Natural killer cell (primary cell): ENCODE measurements around the gene TRPV2. TPM values are rescaled to one million over a fixed set of nuclear protein-coding genes. Genes with fewer than 3 reads are reported as not detected.

ENCODE experiments used
- ATAC-seq, 3 donors: fragments of 150-1000 bp in 2 of 3; fragments of 200-7000 bp in 1 of 3; cut with Tn5 transposase; 1 replicate in 1 of 3; 2 replicates in 2 of 3; pipeline ENCODE4 v1.10.0; 2021; ENCODE audit warnings: mild to moderate bottlenecking in 2 of 3, moderate library complexity in 2 of 3
- DNase-seq, 2 donors: peaks; one replicate each; pipeline versions ENCODE4 v3.0.0 to v3.0.0-alpha.2; 2013 to 2021; ENCODE audit warnings: mixed read lengths in 1 of 2
- H3K27ac ChIP-seq: one replicate; pipeline ENCODE4 v1.5.1; 2013; ENCODE audit warnings: mild to moderate bottlenecking, low read length
- H3K27me3 ChIP-seq: one replicate; pipeline ENCODE4 v1.6.1; 2013; ENCODE audit warnings: low read length; ENCODE audit not compliant: control insufficient read depth, insufficient read depth
- H3K36me3 ChIP-seq: one replicate; pipeline ENCODE4 v1.6.1; 2013; ENCODE audit warnings: low read length; ENCODE audit not compliant: control insufficient read depth, insufficient read depth
- H3K4me1 ChIP-seq: one replicate; pipeline ENCODE4 v1.6.1; 2013; ENCODE audit warnings: low read length; ENCODE audit not compliant: control insufficient read depth, insufficient read depth
- H3K4me3 ChIP-seq: one replicate; pipeline ENCODE4 v1.5.1; 2013; ENCODE audit warnings: low read length
- H3K9me3 ChIP-seq: one replicate; pipeline ENCODE4 v1.6.1; 2013; ENCODE audit warnings: low read length; ENCODE audit not compliant: control insufficient read depth, insufficient read depth
- H3K27ac Mint-ChIP-seq, 2 donors: one replicate each; pipeline ENCODE4 v1.8.0; 2022; ENCODE audit warnings: mild to moderate bottlenecking in 2 of 2, mixed read lengths in 2 of 2, moderate library complexity in 1 of 2
- H3K27me3 Mint-ChIP-seq, 2 donors: one replicate each; pipeline ENCODE4 v1.8.0; 2022; ENCODE audit warnings: low read depth in 2 of 2, mixed read lengths in 2 of 2
- H3K36me3 Mint-ChIP-seq: one replicate; pipeline ENCODE4 v1.8.0; 2022; ENCODE audit warnings: mixed read lengths
- H3K4me1 Mint-ChIP-seq, 2 donors: one replicate each; pipeline ENCODE4 v1.8.0; 2022; ENCODE audit warnings: mixed read lengths in 2 of 2
- H3K4me3 Mint-ChIP-seq: one replicate; pipeline ENCODE4 v1.8.0; 2022; ENCODE audit warnings: mild to moderate bottlenecking, moderate library complexity, mixed read lengths
- H3K9me3 Mint-ChIP-seq, 2 donors: one replicate each; pipeline ENCODE4 v1.8.0; 2022; ENCODE audit warnings: mixed read lengths in 2 of 2
- WGBS: methylation state at CpG from one replicate; pipeline ENCODE4 v1.1.7; 2013; ENCODE audit warnings: missing lambda C conversion rate; ENCODE audit not compliant: insufficient coverage; 5-methylcytosine and 5-hydroxymethylcytosine counted together
- intact Hi-C: fragments of 100-400 bp; cut with micrococcal nuclease; formaldehyde crosslinking; loops from one replicate; pipeline ENCODE4 v1.14.2; 2022
- total RNA-seq, 4 donors: library from RNA; stranded (reverse); fragments of 120-200 nt in 1 of 4; gene quantifications; one replicate each; pipeline versions ENCODE4 v1.2.3 to v1.2.4, GENCODE V29; 2013 to 2022
- TF ChIP-seq, protein P1 (sequence below): fragments of 200-600 bp; IDR thresholded peaks from one replicate; pipeline ENCODE4 v1.8.0; 2022; ENCODE audit warnings: antibody characterized with exemption

TRPV2 gene
- total RNA-seq, 3 donors from 2014 or later (not counting 1 experiment from before 2014, with no cell fraction given) = 138 to 163 (median 147) TPM

DNA sequence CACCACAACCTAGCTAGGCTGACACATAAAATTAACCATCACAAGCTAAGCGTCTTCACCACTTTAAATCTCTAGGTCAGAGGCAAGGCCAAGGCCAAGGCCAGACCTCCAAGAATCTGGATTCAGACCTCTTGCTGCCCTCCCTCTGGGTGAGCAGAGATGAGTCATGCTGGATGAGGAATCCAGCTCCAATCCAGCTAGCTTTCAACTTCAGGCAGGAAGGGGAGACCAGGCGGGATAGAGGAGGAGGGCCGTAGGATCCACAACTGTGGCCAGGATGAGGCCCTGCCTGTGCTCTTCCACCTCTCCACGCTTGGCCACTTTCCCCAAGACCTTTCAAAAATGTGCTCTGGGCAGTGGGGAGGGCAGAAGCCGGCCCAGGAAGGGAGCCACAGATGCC lies 61.9 kb downstream of the TRPV2 start:
- Histone ChIP-seq H3K9me3 (no peaks in the 10 kb centered on the region), H3K27ac (no peak overlapping the region), H3K4me1 (no peaks in the 10 kb centered on the region), H3K36me3 (no peaks in the 10 kb centered on the region), H3K4me3 (no peak overlapping the region), H3K27me3 (no peaks in the 10 kb centered on the region)
- intact Hi-C loops = no loop called here
- no peak for DNase-seq
- no peak for ATAC-seq
- Mint-ChIP-seq H3K4me3 (no peak overlapping the region), H3K36me3 (no peaks in the 10 kb centered on the region), H3K9me3 (no peaks in the 10 kb centered on the region), H3K27me3 (no peaks in the 10 kb centered on the region), H3K4me1 (peaks cover 0 to 1% of the 10 kb centered on the region in 2 donors), H3K27ac (no peak overlapping the region)
- 91% methylated on average over 5 of the region's 5 CpGs for WGBS
- TF ChIP-seq, protein P1, sequence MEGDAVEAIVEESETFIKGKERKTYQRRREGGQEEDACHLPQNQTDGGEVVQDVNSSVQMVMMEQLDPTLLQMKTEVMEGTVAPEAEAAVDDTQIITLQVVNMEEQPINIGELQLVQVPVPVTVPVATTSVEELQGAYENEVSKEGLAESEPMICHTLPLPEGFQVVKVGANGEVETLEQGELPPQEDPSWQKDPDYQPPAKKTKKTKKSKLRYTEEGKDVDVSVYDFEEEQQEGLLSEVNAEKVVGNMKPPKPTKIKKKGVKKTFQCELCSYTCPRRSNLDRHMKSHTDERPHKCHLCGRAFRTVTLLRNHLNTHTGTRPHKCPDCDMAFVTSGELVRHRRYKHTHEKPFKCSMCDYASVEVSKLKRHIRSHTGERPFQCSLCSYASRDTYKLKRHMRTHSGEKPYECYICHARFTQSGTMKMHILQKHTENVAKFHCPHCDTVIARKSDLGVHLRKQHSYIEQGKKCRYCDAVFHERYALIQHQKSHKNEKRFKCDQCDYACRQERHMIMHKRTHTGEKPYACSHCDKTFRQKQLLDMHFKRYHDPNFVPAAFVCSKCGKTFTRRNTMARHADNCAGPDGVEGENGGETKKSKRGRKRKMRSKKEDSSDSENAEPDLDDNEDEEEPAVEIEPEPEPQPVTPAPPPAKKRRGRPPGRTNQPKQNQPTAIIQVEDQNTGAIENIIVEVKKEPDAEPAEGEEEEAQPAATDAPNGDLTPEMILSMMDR = no peak

DNA sequence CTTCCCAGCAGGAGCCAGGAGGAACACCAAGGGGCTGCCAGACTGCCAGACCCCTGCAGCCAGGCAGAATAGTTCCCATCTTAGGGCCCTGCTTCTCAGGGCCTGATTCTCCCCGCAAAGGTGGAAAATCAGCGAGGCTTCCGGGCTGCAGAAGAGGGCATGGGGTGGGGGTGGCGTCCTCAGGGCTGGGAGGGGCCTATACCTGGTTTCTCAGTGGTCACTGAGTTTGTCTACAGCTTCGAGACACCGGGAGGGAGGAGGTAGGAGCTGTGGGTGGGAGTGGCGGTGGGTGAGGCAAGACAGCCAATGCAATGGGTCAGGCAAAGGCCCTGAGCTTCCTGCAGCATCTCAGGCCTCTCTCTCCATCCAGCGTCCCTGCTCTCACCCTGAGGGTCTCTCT lies 62.3 kb downstream of the TRPV2 start:
- WGBS = 93% methylated on average over 8 of the region's 8 CpGs
- Mint-ChIP-seq H3K4me3 (no peak overlapping the region), H3K4me1 (no peaks in the 10 kb centered on the region), H3K36me3 (no peaks in the 10 kb centered on the region), H3K27me3 (no peaks in the 10 kb centered on the region), H3K9me3 (no peaks in the 10 kb centered on the region), H3K27ac (no peak overlapping the region)
- Histone ChIP-seq H3K27ac (no peak overlapping the region), H3K27me3 (no peaks in the 10 kb centered on the region), H3K9me3 (no peaks in the 10 kb centered on the region), H3K4me1 (no peaks in the 10 kb centered on the region), H3K4me3 (no peak overlapping the region), H3K36me3 (no peaks in the 10 kb centered on the region)
- intact Hi-C loops = no loop called here
- no peak for DNase-seq
- TF ChIP-seq, protein P1 = no peak
- ATAC-seq = no peak

DNA sequence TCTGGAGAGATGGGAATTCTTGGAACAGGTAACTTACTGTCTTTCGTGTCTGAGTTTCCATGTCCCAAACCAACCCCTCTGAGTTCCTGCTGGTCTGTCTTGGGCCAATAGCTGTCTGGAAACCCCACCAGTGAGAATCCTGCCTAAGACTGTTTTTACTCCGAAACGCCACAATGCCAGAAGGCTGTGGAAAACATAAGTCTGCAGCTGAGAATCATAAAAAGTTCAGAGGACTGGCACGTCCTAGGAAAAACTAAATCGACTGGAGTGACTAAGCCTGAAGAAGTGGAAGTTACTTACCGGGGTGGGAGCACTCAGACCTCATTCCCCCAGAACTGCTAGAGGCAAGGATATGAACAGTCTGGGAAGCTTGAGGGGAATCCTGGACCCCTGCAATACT lies 63.3 kb downstream of the TRPV2 start:
- Mint-ChIP-seq H3K4me3 (no peak overlapping the region), H3K9me3 (no peaks in the 10 kb centered on the region), H3K27me3 (no peaks in the 10 kb centered on the region), H3K27ac (no peak overlapping the region), H3K36me3 (no peaks in the 10 kb centered on the region), H3K4me1 (no peaks in the 10 kb centered on the region)
- no peak overlapping the region for H3K27ac ChIP-seq
- H3K36me3 ChIP-seq = no peaks in the 10 kb centered on the region
- H3K9me3 ChIP-seq = no peaks in the 10 kb centered on the region
- WGBS = 96% methylated on average over 6 of the region's 6 CpGs
- no peaks in the 10 kb centered on the region for H3K27me3 ChIP-seq
- no peak for ATAC-seq
- H3K4me3 ChIP-seq = no peak overlapping the region
- H3K4me1 ChIP-seq = no peaks in the 10 kb centered on the region
- DNase-seq = no peak
- TF ChIP-seq, protein P1 = no peak
- intact Hi-C loops = no loop called here

DNA sequence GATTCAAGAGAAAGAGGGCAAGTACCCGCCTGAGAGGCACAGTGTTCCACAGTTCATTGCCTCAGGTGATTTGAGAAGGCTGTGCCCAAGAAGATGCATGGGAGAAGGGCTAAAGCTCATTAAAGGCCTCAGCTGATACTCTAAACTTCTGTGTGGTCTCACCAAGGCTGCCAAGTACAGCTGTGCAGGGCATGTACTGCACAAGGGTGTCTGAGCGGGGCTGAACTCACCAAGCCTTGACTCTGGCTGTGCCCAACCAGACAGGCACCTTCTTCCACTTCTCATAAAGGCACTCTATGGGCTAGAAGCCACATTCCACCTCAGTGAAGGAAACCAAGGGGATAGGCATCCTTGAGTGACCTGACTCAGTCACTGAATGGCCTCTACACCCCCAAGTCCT lies 63.9 kb downstream of the TRPV2 start:
- H3K9me3 ChIP-seq = no peaks in the 10 kb centered on the region
- TF ChIP-seq, protein P1 = no peak
- no peaks in the 10 kb centered on the region for H3K27me3 Mint-ChIP-seq
- intact Hi-C loops = no loop called here
- no peak overlapping the region for H3K4me3 ChIP-seq
- 88% methylated on average over 2 of the region's 2 CpGs for WGBS
- no peak overlapping the region for H3K4me3 Mint-ChIP-seq
- ATAC-seq (no peak), DNase-seq (no peak)
- no peaks in the 10 kb centered on the region for H3K36me3 Mint-ChIP-seq
- H3K4me1 ChIP-seq = no peaks in the 10 kb centered on the region
- H3K9me3 Mint-ChIP-seq = no peaks in the 10 kb centered on the region
- H3K36me3 ChIP-seq = no peaks in the 10 kb centered on the region
- H3K27ac ChIP-seq = no peak overlapping the region
- H3K27me3 ChIP-seq = no peaks in the 10 kb centered on the region
- no peak overlapping the region for H3K27ac Mint-ChIP-seq
- H3K4me1 Mint-ChIP-seq = no peaks in the 10 kb centered on the region
